Ishikawa (cell line): ENCODE results near the gene RAB8B.

Experiments
- RAD21 ChIP-seq: IDR thresholded peaks from 2 replicates; pipeline ENCODE4 v1.6.1; 2012; ENCODE audit warnings: low read depth
- REST ChIP-seq: IDR thresholded peaks from 2 replicates; pipeline ENCODE4 v1.6.1; 2012; ENCODE audit warnings: low read depth, mild to moderate bottlenecking
- TAF1 ChIP-seq: IDR thresholded peaks from 2 replicates; pipeline ENCODE4 v1.6.1; 2012; ENCODE audit warnings: low read depth, mild to moderate bottlenecking
- TEAD4 ChIP-seq: IDR thresholded peaks from 2 replicates; pipeline ENCODE4 v1.6.1; 2012

GRCh38 chr15:63160638-63161037 is 28.8 kb upstream of the RAB8B start:
- TF ChIP-seq TAF1 (no peak), TEAD4 (no peak), RAD21 (no peak), REST (no peak)
